ENCODE measurements around the gene ZBP1.

The ZBP1 gene

GRCh38 chr20:57657535-57658446 is 37.6 kb upstream of the ZBP1 start:
- DNase-seq (ENCODE audit: low read depth), result no peak

GRCh38 chr20:57656821-57657534 is 36.8 kb upstream of the ZBP1 start:
- H3K4me3 ChIP-seq (ENCODE audit: low read depth, low read length), result no peak overlapping the region
- no peak for TF ChIP-seq CTCF (IDR thresholded peaks at IDR 0.05; ENCODE audit: insufficient read depth, low read depth, low read length, missing control alignments)
- DNase-seq (ENCODE audit: low read depth), result no peak

More at GRCh38 chr20:57657535-57658446, 37.6 kb upstream of the ZBP1 start:
- no peak overlapping the region for H3K4me3 ChIP-seq (ENCODE audit: low read depth, low read length)
- no peak for TF ChIP-seq CTCF (IDR thresholded peaks at IDR 0.05; ENCODE audit: insufficient read depth, low read depth, low read length, missing control alignments)

DNA sequence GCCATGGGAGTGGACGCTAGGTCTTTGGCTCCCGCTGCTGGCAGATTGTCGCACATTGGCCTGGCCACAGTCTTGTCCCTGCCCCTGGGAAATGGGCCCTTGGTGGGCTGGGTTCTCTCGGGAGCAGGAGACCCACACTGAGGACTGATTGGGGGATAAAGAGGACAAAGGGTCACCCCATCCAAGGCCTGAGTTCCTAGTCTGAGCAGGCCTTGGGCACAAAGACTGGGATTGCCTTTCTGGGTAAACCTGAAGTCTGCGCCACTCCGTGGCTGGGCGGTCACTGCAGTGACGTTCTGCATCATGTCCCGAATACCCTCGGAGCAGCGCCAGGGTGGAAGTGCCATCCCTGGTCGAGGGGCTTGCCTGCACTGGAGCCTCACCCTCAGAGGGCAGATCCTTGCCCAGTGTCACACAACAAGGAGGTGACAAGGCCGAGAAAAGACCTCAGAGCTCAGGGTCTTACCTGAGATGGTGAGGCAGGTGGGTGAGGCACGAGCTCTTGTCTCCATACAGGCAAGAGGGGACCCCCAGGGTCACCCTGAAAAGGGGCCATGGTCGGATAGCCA is 36.1 kb upstream of the ZBP1 start:
- no peak for TF ChIP-seq CTCF (IDR thresholded peaks at IDR 0.05; ENCODE audit: insufficient read depth, low read depth, low read length, missing control alignments)
- H3K4me3 ChIP-seq (ENCODE audit: low read depth, low read length), result no peak overlapping the region
- DNase-seq (ENCODE audit: low read depth), result no peak

DNA sequence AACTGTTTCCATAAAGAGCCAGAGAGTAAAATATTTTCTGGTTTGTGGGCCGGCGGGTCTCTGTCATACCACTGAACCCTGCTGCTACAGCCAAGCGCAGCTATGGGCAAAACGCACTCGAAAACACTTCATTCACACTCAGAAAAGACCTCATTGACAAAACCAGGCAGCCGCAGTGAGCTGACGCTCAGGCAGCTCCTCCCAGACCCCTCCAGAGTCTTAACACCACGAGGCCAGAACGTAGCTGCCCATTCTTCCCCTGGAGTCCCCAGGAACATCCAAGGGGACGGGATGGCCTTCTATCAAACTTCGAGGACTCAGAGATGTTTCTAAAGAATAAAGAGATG is 35.6 kb upstream of the ZBP1 start:
- DNase-seq (ENCODE audit: low read depth), result no peak
- no peak for TF ChIP-seq CTCF (IDR thresholded peaks at IDR 0.05; ENCODE audit: insufficient read depth, low read depth, low read length, missing control alignments)
- H3K4me3 ChIP-seq (ENCODE audit: low read depth, low read length), result no peak overlapping the region

GRCh38 chr20:57654998-57655808 is 35.0 kb upstream of the ZBP1 start:
- no peak for TF ChIP-seq CTCF (IDR thresholded peaks at IDR 0.05; ENCODE audit: insufficient read depth, low read depth, low read length, missing control alignments)
- no peak overlapping the region for H3K4me3 ChIP-seq (ENCODE audit: low read depth, low read length)
- no peak for DNase-seq (ENCODE audit: low read depth)

DNA sequence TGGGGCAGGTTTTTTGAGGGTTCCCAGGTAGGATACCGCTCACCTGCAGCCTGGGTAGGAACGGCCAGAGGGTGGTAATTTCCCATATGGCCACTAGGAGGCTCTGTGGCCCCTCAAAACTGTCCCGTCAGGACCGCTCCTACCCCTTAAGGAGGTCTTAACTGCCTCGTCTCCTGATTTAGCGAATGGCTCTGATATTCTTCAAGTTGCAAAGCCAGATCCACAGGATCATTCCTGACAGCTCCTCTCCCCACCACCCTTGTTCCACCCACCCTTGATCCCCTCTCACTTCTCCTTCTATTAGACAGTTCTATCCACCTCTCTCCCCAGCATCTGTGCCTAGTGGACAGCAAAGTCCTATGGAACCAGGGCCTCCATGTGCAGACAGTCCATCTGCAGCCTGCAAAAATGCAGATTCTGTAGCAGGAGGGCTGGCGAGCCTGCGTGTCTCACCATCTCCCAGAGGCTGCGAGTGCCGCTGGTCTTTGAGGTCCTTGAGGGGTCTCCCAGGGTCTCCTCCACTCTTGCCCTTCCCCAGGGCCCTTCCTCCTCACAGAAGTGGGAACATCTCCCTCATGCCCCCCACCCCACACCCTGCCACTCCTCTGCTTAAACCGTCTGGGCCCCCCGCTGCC is 34.3 kb upstream of the ZBP1 start:
- TF ChIP-seq CTCF (IDR thresholded peaks at IDR 0.05; ENCODE audit: insufficient read depth, low read depth, low read length, missing control alignments), result peak; percentile 86
- no peak overlapping the region for H3K4me3 ChIP-seq (ENCODE audit: low read depth, low read length)
- DNase-seq (ENCODE audit: low read depth), result peak; percentile 72

Measured in GM12865 (cell line).